Heart left ventricle (tissue), 13 donors: ENCODE results near the gene AFF3.

Experiments used
- CTCF ChIP-seq, 12 donors: fragments of 200-600 bp; sonication (generic) in 4 of 12; IDR thresholded peaks; one replicate each; pipeline versions ENCODE4 v1.5.0 to v1.8.0; 2018 to 2022; ENCODE audit warnings: antibody characterized with exemption in 12 of 12, mild to moderate bottlenecking in 5 of 12
- POLR2A ChIP-seq, 2 donors: fragments of 450-650 bp; IDR thresholded peaks; one replicate each; pipeline ENCODE4 v1.6.1; 2017; ENCODE audit warnings: antibody characterized with exemption in 2 of 2, mild to moderate bottlenecking in 2 of 2, moderate library complexity in 2 of 2
- donor health status: ischemic (EF 13 %, LVEDD 7.1; RV severe dilation, severe dysfunction).
- donor health status: DM: no; HTN: yes; CAD: no.
- donor health status: DM: no; HTN: no; CAD: no.
- donor health status: ischemic (EF 25% LVEDD 6.9; RV normal size, moderate dysfunction).
- donor health status: ischemic (EF 25% LVEDD 5.7; RV mildly dilated, moderate dysfunction).
- donor health status: ischemic (EF 35%, LVEDD 5.7; RV mildly dilated, moderate dysfunction).
- donor health status: nonischemic (EF 11% LVEDD 7.7; RV severe dilation, severe dysfunction).
- donor health status: DM: yes; HTN: yes; CAD: no.
- donor health status: PGD.
- donor health status: ischemic (EF 29% LVEDD 5.4; RV normal size, mild dysfunction).
- donor health status: nonischemic (EF 23%, LVEDD 6.1; RV moderate dilation, normal function).

- TF ChIP-seq CTCF (IDR thresholded peaks at IDR 0.05): no peak
- TF ChIP-seq POLR2A (IDR thresholded peaks at IDR 0.05): no peak
These were observed 310.6 kb downstream of the AFF3 start for GRCh38 chr2:99831772-99832171.
